ENCODE measurements around the gene TIPIN.
"Not testable (repeated sequence)": the region's sequence is repeated elsewhere in the genome, so short reads cannot be mapped to it uniquely, and the experiment has no call there.

The TIPIN gene

DNA sequence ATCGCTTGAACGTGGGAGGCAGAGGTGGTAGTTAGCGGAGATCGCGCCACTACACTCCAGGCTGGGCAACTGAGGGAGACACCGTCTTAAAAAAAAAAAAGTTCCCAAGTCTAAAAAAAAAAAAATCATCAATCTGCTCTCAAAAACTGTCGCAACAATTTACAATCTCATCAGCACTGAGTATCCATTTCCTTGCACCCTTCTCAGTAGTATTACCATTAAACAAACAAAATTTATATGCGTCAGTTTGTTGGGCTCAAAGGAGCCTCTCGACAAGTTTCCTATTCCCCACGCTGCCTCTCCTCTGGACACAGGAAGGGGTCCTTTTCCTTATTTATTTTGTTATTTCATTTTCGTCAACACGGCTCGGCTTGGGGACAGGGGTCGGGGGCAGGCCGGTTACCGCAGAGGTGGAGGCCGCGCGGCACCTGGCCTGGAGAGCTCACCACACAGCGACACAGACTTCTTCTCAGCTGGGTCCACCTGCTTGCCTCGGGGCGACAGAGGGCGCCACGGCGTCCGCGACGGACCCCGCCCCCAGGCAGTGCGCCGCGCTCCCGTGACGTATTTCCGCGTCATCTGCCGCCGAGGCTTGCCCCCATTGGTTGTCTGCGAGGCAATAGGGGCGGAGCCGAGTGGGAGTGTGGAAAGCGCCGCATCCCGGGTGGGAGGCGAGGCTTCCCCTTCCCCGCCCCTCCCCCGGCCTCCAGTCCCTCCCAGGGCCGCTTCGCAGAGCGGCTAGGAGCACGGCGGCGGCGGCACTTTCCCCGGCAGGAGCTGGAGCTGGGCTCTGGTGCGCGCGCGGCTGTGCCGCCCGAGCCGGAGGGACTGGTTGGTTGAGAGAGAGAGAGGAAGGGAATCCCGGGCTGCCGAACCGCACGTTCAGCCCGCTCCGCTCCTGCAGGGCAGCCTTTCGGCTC, 30.0 kb upstream of the TIPIN start, which contains the start of gene MAP2K1:
MAP2K1 (plus strand) TSS at position 709 of the 920 bp plus-strand sequence. CDS start 436 bp downstream, outside the sequence.
- DNase-seq (ENCODE audit: low spot score): peak; percentile 97

GRCh38 chr15:66381376-66381775, 24.9 kb upstream of the TIPIN start:
- DNase-seq (ENCODE audit: low spot score): not testable (repeated sequence)

- no peak for DNase-seq (ENCODE audit: low spot score)
Measured at GRCh38 chr15:66378814-66379430, 22.4 kb upstream of the TIPIN start.

DNA sequence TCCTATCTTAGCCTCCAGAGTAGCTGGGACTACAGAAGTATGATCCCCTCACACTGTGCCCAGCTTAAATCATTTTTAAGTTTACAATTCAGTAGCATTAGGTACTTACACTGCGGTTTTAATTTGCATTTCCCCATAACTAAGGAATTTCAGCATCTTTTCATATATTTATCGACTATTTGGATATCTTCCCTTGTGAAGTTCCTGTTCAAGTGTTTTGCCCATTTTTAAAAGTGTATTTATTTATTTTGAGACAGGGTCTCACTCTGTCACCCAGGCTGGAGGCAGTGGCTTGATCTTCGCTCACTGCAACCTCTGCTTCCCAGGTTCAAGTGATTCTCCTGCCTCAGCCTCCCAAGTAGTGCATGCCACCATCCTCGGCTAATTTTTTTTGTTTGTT, 17.7 kb upstream of the TIPIN start:
- DNase-seq (ENCODE audit: low spot score): no peak

- no peak for DNase-seq (ENCODE audit: low spot score)
Measured at GRCh38 chr15:66369773-66370651, 13.5 kb upstream of the TIPIN start.

DNA sequence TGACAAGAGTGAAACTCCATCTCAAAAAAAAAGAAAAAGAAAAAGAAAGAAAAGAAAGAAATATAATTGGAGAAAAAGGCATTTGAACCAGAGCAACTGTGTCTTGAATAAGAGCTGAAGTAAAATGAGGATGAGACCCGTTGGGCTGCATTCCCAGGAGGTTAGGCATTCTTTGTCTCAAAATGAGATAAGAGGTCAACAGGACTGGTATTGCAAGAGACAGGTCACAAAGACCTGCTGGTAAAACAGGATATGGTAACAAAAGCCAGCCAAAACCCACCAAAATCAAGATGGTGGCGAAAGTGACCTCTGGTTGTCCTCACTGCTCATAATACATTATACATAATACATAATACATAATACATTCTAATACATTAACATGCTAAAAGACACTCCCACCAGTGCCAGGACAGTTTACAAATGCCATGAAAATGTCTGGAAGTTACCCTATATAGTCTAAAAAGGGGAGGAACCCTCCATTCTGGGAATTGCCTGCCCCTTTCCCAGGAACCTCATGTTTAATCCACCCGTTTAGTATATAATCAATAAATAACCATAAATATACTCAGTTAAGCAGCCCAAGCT, 8.6 kb upstream of the TIPIN start:
- DNase-seq (ENCODE audit: low spot score): no peak

GRCh38 chr15:66362776-66363175, 6.3 kb upstream of the TIPIN start:
- DNase-seq (ENCODE audit: low spot score): no peak

- DNase-seq (ENCODE audit: low spot score): not testable (repeated sequence)
Measured at GRCh38 chr15:66361745-66362460, 5.4 kb upstream of the TIPIN start.

GRCh38 chr15:66359740-66360139, 3.3 kb upstream of the TIPIN start:
- DNase-seq (ENCODE audit: low spot score): no peak

- no peak for DNase-seq (ENCODE audit: low spot score)
Measured at GRCh38 chr15:66356077-66356358, 467 bp downstream of the TIPIN start.

- not testable (repeated sequence) for DNase-seq (ENCODE audit: low spot score)
Measured at GRCh38 chr15:66348530-66348929, 8.0 kb downstream of the TIPIN start.

GRCh38 chr15:66328771-66329170, 27.7 kb downstream of the TIPIN start:
- no peak for DNase-seq (ENCODE audit: low spot score)

DNA sequence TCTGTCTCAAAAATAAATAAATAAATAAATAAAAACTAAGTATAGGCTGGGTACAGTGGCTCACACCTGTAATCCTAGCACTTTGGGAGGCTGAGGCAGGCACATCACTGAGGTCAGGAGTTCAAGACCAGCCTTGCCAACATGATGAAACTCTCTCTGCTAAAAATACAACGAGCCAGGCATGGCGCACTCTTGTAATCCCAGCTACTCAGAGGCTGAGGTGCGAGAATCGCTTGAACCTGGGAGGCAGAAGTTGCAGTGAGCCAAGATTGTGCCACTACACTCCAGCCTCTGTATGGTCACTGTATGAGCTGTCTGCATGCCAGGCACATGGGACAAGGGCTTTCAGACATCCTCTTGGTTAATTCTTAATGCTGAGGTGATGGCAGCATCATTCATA, 28.7 kb downstream of the TIPIN start:
- DNase-seq (ENCODE audit: low spot score): no peak

GRCh38 chr15:66326051-66326450, 30.4 kb downstream of the TIPIN start:
- DNase-seq (ENCODE audit: low spot score): no peak

DNA sequence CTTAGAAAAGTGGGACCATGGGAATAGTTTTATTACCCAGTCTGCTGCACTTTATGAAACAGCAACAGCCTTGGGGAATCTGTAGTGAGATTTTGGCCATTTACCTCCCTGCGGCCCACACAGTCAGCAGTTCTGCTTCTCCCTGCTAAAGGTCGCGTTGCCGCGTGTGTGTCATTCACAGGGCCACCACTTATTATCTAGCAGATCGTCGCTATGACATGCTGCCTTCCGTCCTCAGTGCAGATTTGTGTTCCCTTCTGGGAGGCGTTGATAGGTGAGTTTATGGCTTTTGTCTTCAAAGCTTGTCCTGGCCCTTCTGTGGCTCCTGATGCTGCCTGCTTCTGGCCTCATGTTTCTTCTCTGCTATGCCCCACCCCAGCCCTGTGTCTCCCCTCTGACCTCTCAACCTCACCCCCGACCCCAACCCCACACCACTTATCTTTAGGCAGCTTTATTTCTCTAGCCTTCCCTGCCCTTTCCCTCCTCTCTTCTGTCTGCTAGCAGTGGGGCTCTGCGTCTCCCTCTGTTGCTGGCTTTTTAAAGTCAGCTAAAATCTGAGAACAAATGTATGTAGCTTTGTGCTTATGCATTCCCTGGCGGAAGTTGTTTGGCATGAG, 33.1 kb downstream of the TIPIN start:
- no peak for DNase-seq (ENCODE audit: low spot score)

DNA sequence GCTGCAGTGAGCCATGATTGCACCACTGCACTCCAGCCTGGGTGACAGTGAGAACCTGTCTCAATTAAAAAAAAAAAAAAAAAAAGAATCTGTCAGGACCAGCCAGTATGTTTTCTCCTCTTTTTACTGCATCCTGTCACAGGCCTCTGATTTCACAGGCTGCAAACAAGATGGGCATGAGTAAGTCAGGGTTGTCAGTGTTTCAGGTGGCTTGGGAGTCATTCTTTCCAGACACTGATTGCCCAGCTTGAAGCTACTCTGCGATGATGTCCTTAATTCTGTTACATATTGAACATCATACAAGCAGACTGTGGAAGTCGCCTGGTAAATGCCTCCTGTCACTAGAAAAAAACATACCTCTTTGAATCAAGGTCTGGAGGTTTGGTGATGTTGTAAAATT, 44.3 kb downstream of the TIPIN start:
- no peak for DNase-seq (ENCODE audit: low spot score)

DNA sequence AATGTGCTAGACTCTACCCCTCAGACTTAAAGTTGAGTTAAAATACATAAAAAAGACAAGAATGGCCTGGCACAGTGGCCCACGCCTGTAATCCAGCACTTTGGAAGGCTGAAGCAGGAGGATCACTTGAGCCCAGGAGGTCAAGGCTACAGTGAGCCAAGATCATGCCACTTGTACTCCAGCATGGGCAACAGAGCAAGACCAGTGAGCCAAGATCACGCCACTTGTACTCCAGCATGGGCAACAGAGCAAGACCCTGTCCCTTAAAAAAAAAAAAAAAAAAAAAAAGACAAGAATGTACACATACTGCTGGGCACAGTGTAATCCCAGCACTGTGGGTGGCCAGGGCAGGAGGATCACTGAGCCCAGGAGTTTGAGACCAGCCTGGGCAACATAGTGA, 45.7 kb downstream of the TIPIN start:
- no peak for DNase-seq (ENCODE audit: low spot score)

DNA sequence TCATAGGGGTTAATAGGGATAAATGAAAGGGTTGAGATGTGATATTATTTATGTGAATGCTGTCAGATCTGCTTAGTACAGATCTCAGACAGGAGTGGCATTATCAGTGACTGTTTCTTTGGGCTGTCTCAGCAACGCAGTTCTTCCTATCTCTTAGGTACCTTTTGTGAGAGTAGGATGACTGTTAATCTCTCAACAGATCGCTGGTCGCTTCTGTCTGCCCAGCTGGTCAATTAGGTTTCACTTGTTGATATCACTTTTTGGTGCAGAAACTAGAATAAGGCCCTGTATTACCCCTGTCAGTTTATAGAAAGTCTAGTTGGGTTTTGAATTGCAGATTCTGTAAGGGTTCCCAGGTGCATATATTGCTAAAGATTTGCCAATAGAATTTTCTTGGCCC, 46.7 kb downstream of the TIPIN start:
- no peak for DNase-seq (ENCODE audit: low spot score)

DNA sequence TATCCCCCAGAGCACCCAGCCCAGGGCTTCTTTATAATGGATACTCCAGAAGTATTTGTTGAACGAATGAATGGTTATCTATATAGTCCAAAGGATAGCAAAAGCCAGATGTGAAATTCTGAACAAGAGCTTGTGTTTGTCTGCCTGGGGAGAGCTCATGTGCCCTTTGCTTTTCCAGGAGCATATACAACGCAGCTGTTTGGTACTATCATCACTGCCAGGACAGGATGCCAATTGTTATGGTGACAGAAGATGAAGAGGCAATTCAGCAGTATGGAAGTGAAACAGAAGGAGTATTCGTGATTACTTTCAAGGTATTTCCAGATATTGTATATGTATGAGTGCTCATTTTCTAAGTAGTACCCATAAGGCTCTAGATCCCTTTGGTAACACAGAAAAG, 48.0 kb downstream of the TIPIN start:
- DNase-seq (ENCODE audit: low spot score): no peak

DNA sequence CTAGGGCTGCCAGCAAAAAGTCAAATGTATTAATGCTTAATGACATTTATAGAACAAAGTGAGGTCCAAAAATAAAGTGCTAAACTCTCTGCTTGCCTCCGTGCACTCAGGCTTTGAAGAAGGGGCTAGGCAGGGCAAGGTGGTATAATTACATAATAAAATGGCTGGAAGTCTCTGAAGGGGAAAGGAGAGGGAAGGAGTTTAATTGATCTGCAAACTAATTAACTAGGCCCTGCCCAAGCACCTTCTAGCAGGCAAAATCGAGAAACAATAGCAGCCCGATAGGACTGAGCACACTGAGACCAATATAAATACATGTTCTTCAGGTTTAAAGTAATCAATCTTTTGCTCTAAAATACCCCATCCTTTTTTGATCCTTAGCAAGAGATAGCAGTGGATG, 50.1 kb downstream of the TIPIN start:
- DNase-seq (ENCODE audit: low spot score): no peak

- not testable (repeated sequence) for DNase-seq (ENCODE audit: low spot score)
Measured at GRCh38 chr15:66304425-66304824, 52.1 kb downstream of the TIPIN start.
